ENCODE data around the gene RFC3. TPM values are rescaled to one million over a fixed set of nuclear protein-coding genes. Genes with fewer than 3 reads are reported as not detected.
A peak's percentile ranks its signal among the peaks of the same experiment; 100 is the strongest.

Gene RFC3
- total and polyA plus RNA-seq, 2 of the 13 experiments (the other 11 are each of a cell fraction or from before 2014, with no cell fraction given) = 16.0 to 55.7 TPM

- TF ChIP-seq YY1 (IDR thresholded peaks at IDR 0.05; ENCODE audit: insufficient read depth, insufficient replicate concordance, low read depth, low read length) (no peak), ZBTB7B (CRISPR knock-in tag; IDR thresholded peaks at IDR 0.05) (no peak), NRL (CRISPR knock-in tag; IDR thresholded peaks at IDR 0.05; ENCODE audit: borderline replicate concordance) (no peak), SRSF1 (optimal IDR thresholded peaks at IDR 0.05; ENCODE audit: low read depth, low read length) (no peak), ZNF768 (CRISPR knock-in tag; IDR thresholded peaks at IDR 0.05) (no peak), SIN3B (IDR thresholded peaks at IDR 0.05; ENCODE audit: low read length) (no peak), FOSL2 (CRISPR knock-in tag; IDR thresholded peaks at IDR 0.05) (peak; percentile 25; the same call in 1 of the 2 replicates), ZNF234 (CRISPR knock-in tag; conservative IDR thresholded peaks at IDR 0.05) (no peak), GFI1 (CRISPR knock-in tag; IDR thresholded peaks at IDR 0.05; ENCODE audit: borderline replicate concordance) (no peak), GLI4 (CRISPR knock-in tag; IDR thresholded peaks at IDR 0.05; ENCODE audit: borderline replicate concordance) (no peak), GABPA (IDR thresholded peaks at IDR 0.05; ENCODE audit: low read depth, low read length) (no peak), GABPA (CRISPR knock-in tag; IDR thresholded peaks at IDR 0.05; ENCODE audit: low read depth) (no peak), REL (CRISPR knock-in tag; conservative IDR thresholded peaks at IDR 0.05) (no peak), ZNF501 (CRISPR knock-in tag; IDR thresholded peaks at IDR 0.05) (no peak), ATF7 (IDR thresholded peaks at IDR 0.05) (no peak), ATF7 (CRISPR knock-in tag; IDR thresholded peaks at IDR 0.05) (no peak), ZNF33B (CRISPR knock-in tag; IDR thresholded peaks at IDR 0.05) (no peak), TBL1XR1 (IDR thresholded peaks at IDR 0.05; ENCODE audit: borderline replicate concordance, low read length, partially characterized antibody) (no peak), ISL2 (CRISPR knock-in tag; IDR thresholded peaks at IDR 0.05) (peak; percentile 87), TSC22D2 (CRISPR knock-in tag; IDR thresholded peaks at IDR 0.05; ENCODE audit: borderline replicate concordance) (no peak), ZNF792 (CRISPR knock-in tag; IDR thresholded peaks at IDR 0.05) (no peak), ZNF652 (CRISPR knock-in tag; IDR thresholded peaks at IDR 0.05; ENCODE audit: borderline replicate concordance, low read depth) (no peak), ZNF329 (CRISPR knock-in tag; IDR thresholded peaks at IDR 0.05; ENCODE audit: low read depth) (no peak), ZFP37 (CRISPR knock-in tag; IDR thresholded peaks at IDR 0.05; ENCODE audit: borderline replicate concordance) (no peak), SAFB2 (CRISPR knock-in tag; IDR thresholded peaks at IDR 0.05; ENCODE audit: borderline replicate concordance, low read depth) (no peak), FOXP4 (CRISPR knock-in tag; IDR thresholded peaks at IDR 0.05) (peak; percentile 63), FOXA3 (CRISPR knock-in tag; IDR thresholded peaks at IDR 0.05) (peak; percentile 75)
- TF ChIP-seq, protein P1, sequence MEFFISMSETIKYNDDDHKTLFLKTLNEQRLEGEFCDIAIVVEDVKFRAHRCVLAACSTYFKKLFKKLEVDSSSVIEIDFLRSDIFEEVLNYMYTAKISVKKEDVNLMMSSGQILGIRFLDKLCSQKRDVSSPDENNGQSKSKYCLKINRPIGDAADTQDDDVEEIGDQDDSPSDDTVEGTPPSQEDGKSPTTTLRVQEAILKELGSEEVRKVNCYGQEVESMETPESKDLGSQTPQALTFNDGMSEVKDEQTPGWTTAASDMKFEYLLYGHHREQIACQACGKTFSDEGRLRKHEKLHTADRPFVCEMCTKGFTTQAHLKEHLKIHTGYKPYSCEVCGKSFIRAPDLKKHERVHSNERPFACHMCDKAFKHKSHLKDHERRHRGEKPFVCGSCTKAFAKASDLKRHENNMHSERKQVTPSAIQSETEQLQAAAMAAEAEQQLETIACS (CRISPR knock-in tag; IDR thresholded peaks at IDR 0.05) = no peak
- TF ChIP-seq, protein P2, sequence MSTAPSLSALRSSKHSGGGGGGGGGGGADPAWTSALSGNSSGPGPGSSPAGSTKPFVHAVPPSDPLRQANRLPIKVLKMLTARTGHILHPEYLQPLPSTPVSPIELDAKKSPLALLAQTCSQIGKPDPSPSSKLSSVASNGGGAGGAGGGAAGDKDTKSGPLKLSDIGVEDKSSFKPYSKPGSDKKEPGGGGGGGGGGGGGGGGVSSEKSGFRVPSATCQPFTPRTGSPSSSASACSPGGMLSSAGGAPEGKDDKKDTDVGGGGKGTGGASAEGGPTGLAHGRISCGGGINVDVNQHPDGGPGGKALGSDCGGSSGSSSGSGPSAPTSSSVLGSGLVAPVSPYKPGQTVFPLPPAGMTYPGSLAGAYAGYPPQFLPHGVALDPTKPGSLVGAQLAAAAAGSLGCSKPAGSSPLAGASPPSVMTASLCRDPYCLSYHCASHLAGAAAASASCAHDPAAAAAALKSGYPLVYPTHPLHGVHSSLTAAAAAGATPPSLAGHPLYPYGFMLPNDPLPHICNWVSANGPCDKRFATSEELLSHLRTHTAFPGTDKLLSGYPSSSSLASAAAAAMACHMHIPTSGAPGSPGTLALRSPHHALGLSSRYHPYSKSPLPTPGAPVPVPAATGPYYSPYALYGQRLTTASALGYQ (CRISPR knock-in tag; IDR thresholded peaks at IDR 0.05) = 0 out of 2 replicates have a peak, but pooled peaks have one; percentile 21
Measured at GRCh38 chr13:33872005-33872351, 54.0 kb downstream of the RFC3 start (continued).
